Chondrocyte (in vitro differentiated cells): Measurements from ENCODE around the gene ADARB2. TPM values are rescaled to one million over a fixed set of nuclear protein-coding genes. Genes with fewer than 3 reads are reported as not detected.

Experiments used
- DNase-seq: peaks from one replicate; pipeline ENCODE4 v3.0.0; 2021; ENCODE audit warnings: mixed read lengths, low spot score
- H3K27ac Mint-ChIP-seq: one replicate; pipeline ENCODE4 v1.8.0; 2021; ENCODE audit warnings: mild to moderate bottlenecking, moderate library complexity, mixed read lengths; ENCODE audit not compliant: unreplicated experiment
- H3K27me3 Mint-ChIP-seq: 2 replicates; pipeline ENCODE4 v1.8.0; 2021; ENCODE audit warnings: low read depth, mixed read lengths
- H3K36me3 Mint-ChIP-seq: 2 replicates; pipeline ENCODE4 v1.8.0; 2021; ENCODE audit warnings: low read depth, mixed read lengths
- H3K4me1 Mint-ChIP-seq: 2 replicates; pipeline ENCODE4 v1.8.0; 2021; ENCODE audit warnings: low read depth, mild to moderate bottlenecking, mixed read lengths
- H3K4me3 Mint-ChIP-seq: one replicate; pipeline ENCODE4 v1.8.0; 2021; ENCODE audit warnings: mild to moderate bottlenecking, moderate library complexity, mixed read lengths; ENCODE audit not compliant: unreplicated experiment
- H3K9me3 Mint-ChIP-seq: 2 replicates; pipeline ENCODE4 v1.8.0; 2021; ENCODE audit warnings: low read depth, mixed read lengths
- total RNA-seq: library from RNA; stranded (reverse); gene quantifications from 3 replicates; pipeline ENCODE4 v1.2.1, GENCODE V29; 2021
- TF ChIP-seq, protein P1 (sequence below): fragments of 200-600 bp; sonication (generic); IDR thresholded peaks from 2 replicates; pipeline ENCODE4 v1.5.0; 2021; ENCODE audit warnings: antibody characterized with exemption, mild to moderate bottlenecking, moderate library complexity

ADARB2 gene
- total RNA-seq, 1 donor from 2014 or later, result 3.3 TPM

- no peak for DNase-seq
- Mint-ChIP-seq H3K4me3 (no peak overlapping the region), H3K36me3 (no peaks in the 10 kb centered on the region), H3K4me1 (no peaks in the 10 kb centered on the region), H3K9me3 (no peaks in the 10 kb centered on the region), H3K27me3 (peaks cover 20% of the 10 kb centered on the region), H3K27ac (no peak overlapping the region)
- TF ChIP-seq, protein P1, sequence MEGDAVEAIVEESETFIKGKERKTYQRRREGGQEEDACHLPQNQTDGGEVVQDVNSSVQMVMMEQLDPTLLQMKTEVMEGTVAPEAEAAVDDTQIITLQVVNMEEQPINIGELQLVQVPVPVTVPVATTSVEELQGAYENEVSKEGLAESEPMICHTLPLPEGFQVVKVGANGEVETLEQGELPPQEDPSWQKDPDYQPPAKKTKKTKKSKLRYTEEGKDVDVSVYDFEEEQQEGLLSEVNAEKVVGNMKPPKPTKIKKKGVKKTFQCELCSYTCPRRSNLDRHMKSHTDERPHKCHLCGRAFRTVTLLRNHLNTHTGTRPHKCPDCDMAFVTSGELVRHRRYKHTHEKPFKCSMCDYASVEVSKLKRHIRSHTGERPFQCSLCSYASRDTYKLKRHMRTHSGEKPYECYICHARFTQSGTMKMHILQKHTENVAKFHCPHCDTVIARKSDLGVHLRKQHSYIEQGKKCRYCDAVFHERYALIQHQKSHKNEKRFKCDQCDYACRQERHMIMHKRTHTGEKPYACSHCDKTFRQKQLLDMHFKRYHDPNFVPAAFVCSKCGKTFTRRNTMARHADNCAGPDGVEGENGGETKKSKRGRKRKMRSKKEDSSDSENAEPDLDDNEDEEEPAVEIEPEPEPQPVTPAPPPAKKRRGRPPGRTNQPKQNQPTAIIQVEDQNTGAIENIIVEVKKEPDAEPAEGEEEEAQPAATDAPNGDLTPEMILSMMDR, result no peak
Measured at GRCh38 chr10:1153251-1153763, 584.0 kb downstream of the ADARB2 start.

DNA sequence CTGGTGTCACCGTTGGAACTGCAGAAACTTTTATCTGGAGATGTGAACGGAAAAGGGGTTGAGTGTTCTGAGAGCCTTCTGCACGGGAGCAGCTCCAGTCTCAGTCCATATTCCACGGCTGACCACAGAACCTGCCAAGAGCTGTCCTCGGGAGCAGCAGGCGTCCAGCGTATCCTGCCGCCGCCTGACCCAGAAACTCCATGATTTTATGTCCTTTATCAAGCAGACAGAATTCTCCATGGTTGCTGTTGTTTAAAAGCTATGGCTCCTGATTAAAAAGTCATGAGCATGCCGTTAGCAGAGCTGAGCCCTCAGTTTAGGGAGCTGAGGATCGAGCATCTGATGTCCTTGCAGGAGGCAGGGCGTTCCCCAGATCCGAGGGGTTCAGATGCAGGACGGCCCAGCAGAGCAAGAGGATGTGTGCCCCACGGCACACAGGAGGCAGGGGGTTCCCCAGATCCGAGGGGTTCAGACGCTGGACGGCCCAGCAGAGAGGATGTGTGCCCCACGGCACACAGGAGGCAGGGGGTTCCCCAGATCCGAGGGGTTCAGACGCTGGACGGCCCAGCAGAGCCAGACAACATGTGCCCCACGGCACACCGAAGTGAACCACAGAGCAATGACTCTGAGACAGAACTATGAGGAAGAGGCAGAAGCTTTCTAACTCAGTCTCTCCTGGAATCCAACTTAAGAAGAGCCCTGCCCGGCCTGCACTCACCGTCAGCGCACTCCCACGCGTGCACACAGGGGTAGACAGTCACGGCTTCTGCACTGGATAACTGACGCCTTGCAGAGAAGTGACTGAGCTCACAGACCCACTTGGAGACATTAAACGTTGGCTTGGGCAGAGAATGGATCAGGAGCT lies 584.7 kb downstream of the ADARB2 start:
- TF ChIP-seq, protein P1, result no peak
- Mint-ChIP-seq H3K27me3 (peaks cover 15% of the 10 kb centered on the region), H3K36me3 (no peaks in the 10 kb centered on the region), H3K9me3 (no peaks in the 10 kb centered on the region), H3K4me1 (no peaks in the 10 kb centered on the region), H3K27ac (no peak overlapping the region), H3K4me3 (no peak overlapping the region)
- DNase-seq, result peak; percentile 53

DNA sequence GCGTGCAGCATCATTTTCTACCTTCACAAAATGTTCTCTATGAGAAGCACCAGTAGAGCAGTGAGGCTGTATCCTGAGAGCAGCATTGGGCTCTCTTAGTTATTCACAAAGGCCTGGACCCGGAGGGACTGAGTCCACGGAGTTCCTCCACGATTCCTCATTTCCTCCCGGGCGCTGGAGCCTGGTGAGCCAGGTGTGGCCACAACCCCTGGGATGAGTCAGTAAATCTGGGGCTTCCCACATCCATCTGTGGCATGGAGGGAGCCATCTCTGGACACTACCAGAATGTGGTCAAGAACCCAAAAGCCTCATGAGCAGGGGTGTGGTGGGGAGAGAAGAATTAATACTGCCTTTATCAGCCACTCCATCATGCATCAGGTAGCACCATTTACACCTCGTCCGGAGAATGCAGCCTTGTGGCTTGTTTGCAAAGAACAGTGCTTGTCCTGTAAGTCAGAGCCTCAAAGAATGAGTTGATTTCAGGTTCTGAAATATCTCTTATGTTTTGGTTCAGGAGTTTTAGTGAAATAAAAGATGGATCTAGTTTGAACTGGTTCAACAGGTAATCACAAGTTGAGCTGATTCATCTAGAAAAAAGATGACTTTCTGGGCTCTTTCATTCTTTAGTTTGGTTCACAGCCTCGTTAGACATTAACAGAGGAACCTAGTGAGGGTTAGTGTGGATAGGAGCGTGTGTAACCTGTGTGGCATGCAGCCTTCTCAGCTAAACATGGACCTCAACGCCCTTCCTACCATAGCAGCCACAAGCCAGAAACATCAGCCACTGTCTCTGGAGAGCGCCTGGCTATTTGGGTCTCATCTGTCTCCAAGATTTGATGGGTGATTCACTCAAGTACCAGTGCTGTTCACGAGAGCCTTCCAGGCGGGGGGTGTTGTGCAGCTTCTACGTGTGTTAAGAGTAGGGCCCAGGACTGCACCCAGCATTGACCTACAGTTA lies 586.0 kb downstream of the ADARB2 start:
- Mint-ChIP-seq H3K27me3 (peaks cover 8% of the 10 kb centered on the region), H3K27ac (no peak overlapping the region), H3K9me3 (peaks cover 7% of the 10 kb centered on the region), H3K4me1 (no peaks in the 10 kb centered on the region), H3K36me3 (peaks cover 4% of the 10 kb centered on the region), H3K4me3 (no peak overlapping the region)
- peak; percentile 57 for DNase-seq
- TF ChIP-seq, protein P1, result no peak

- no peak overlapping the region for H3K27ac Mint-ChIP-seq
- peaks cover 13% of the 10 kb centered on the region for H3K9me3 Mint-ChIP-seq
- H3K4me3 Mint-ChIP-seq, result no peak overlapping the region
- H3K27me3 Mint-ChIP-seq, result peaks cover 8% of the 10 kb centered on the region
- TF ChIP-seq, protein P1, result no peak
- peak; percentile 80 for DNase-seq
- H3K4me1 Mint-ChIP-seq, result no peaks in the 10 kb centered on the region
- peaks cover 7% of the 10 kb centered on the region for H3K36me3 Mint-ChIP-seq
Measured at GRCh38 chr10:1150638-1150955, 586.7 kb downstream of the ADARB2 start.
